HG02610 (cell line): Measurements from ENCODE around the gene RNF128.
A peak's percentile ranks its signal among the peaks of the same experiment; 100 is the strongest.
"Not testable (repeated sequence)": the region's sequence is repeated elsewhere in the genome, so short reads cannot be mapped to it uniquely, and the experiment has no call there.

Source experiments
- ATAC-seq: cut with Tn5 transposase; IDR thresholded peaks from one replicate; pipeline ENCODE4 v1.9.1; 2021; ENCODE audit warnings: mild to moderate bottlenecking, moderate library complexity; ENCODE audit not compliant: unreplicated experiment

The RNF128 gene

GRCh38 chrX:106742193-106742592 is 15.7 kb downstream of the RNF128 start:
- no peak for ATAC-seq

GRCh38 chrX:106742805-106743204 is 16.3 kb downstream of the RNF128 start:
- ATAC-seq, result no peak

GRCh38 chrX:106748377-106748776 is 21.9 kb downstream of the RNF128 start:
- no peak for ATAC-seq

GRCh38 chrX:106751407-106751806 is 24.9 kb downstream of the RNF128 start:
- no peak for ATAC-seq

GRCh38 chrX:106752101-106752678 is 25.7 kb downstream of the RNF128 start:
- no peak for ATAC-seq

GRCh38 chrX:106769288-106769687 is 42.8 kb downstream of the RNF128 start:
- not testable (repeated sequence) for ATAC-seq

- ATAC-seq, result no peak
These were observed 48.5 kb downstream of the RNF128 start for GRCh38 chrX:106774981-106775380.

GRCh38 chrX:106780264-106780663 is 53.8 kb downstream of the RNF128 start:
- ATAC-seq, result no peak

- ATAC-seq, result no peak
These were observed 54.3 kb downstream of the RNF128 start for GRCh38 chrX:106780664-106781377.

GRCh38 chrX:106783716-106784115 is 57.2 kb downstream of the RNF128 start:
- ATAC-seq, result no peak

- ATAC-seq, result no peak
These were observed 65.0 kb downstream of the RNF128 start for GRCh38 chrX:106791495-106791894.

GRCh38 chrX:106802063-106802387 is 75.5 kb downstream of the RNF128 start:
- ATAC-seq, result no peak

GRCh38 chrX:106802388-106803275 is 76.1 kb downstream of the RNF128 start, which contains the start of gene TBC1D8B:
TSS of gene TBC1D8B (plus strand) at chrX:106802673. CDS start at chrX:106802854, 181 bp downstream.
- peak; percentile 87 for ATAC-seq

GRCh38 chrX:106811131-106811910 is 84.8 kb downstream of the RNF128 start:
- ATAC-seq, result no peak

GRCh38 chrX:106812930-106813329 is 86.4 kb downstream of the RNF128 start:
- not testable (repeated sequence) for ATAC-seq

GRCh38 chrX:106814093-106814492 is 87.6 kb downstream of the RNF128 start:
- not testable (repeated sequence) for ATAC-seq
